Bronchial epithelial cell (primary cell): ENCODE results near the gene MBNL2. TPM values are rescaled to one million over a fixed set of nuclear protein-coding genes. Genes with fewer than 3 reads are reported as not detected.
A peak's percentile ranks its signal among the peaks of the same experiment; 100 is the strongest.

Experiments
- DNase-seq: peaks from one replicate; pipeline ENCODE4 v3.0.0-alpha.2; 2010; ENCODE audit warnings: low read depth
- FAIRE-seq: peaks from 2 replicates; lab custom pipeline; 2011; peaks lifted over from hg19 to GRCh38; lab: Jason Lieb, UNC
- H3K27me3 ChIP-seq: 2 replicates; pipeline ENCODE4 v1.5.1; 2011; ENCODE audit warnings: low read length; ENCODE audit not compliant: control insufficient read depth, insufficient read depth
- H3K36me3 ChIP-seq: 2 replicates; pipeline ENCODE4 v1.5.1; 2011; ENCODE audit warnings: low read length; ENCODE audit not compliant: control insufficient read depth, insufficient read depth
- H3K4me3 ChIP-seq: 2 replicates; pipeline ENCODE4 v1.5.1; 2011; ENCODE audit warnings: mild to moderate bottlenecking, low read depth, low read length, control low read depth
- total RNA-seq: library from RNA; depleted of rRNA; stranded (reverse); fragments of >200 nt; gene quantifications from 2 replicates; pipeline ENCODE4 v1.2.1, GENCODE V29; 2014
- TF ChIP-seq, protein P1 (sequence below): IDR thresholded peaks from 2 replicates; pipeline ENCODE4 v1.5.1; 2011; ENCODE audit warnings: mild to moderate bottlenecking, moderate library complexity, low read length, control low read depth, inconsistent platforms; ENCODE audit not compliant: insufficient read depth, severe bottlenecking

MBNL2 gene
- total RNA-seq, 1 donor from 2014 or later: 12.4 TPM

DNA sequence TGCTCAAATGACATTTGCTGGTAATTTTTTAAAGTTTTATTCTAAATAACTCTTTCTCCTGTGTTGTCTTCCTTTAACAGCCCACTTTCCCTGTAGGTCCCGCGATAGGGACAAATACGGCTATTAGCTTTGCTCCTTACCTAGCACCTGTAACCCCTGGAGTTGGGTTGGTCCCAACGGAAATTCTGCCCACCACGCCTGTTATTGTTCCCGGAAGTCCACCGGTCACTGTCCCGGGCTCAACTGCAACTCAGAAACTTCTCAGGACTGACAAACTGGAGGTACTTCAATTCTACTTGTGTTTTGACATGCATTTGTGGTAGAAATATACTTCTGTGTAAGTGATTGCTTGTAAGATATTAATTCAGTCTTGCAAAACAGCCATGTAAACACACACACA, 120.8 kb downstream of the MBNL2 start:
- no peak for DNase-seq

DNA sequence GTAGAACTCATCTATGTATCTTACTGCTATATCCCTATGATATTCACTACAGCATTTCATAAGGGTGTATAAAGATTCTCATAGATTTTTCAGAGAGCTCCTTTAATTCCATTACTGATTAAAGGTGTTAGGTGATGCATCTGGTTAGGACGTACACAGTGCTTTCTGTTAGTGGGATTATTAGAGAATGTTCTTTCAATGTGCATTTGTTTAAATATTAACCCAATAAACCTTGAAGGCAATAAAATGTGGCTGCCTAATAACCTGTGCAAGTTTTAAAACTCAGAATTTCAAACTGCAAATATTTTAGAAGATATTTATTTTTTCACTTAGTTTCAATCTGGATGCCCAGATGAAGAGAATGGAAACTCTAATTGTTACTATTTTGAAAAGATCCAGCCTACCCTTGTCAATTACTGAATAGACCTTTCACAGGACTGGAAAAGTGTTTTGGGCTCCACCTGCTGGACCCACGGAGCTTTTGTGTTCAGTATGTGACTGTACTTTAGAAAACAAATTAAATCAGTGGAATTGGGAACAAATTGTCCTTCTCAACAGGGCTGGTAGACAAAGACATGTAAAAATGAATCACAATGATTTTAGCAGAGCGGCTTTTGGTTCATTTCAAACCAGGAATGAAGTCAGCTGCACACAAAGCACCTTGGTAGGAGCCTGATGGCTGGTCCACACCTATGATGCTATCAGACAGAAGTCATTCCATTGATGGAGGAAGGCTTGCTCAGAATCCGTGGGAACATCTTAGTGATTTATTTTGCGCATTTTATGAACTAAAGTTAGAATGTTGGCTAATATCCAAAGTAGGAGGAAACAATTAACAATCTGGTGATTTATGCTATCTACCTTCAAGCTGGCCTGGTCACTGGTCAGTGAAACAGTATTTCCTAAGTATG, 122.4 kb downstream of the MBNL2 start:
- DNase-seq: peak; percentile 58

More for the DNA sequence above, 120.8 kb downstream of the MBNL2 start:
- no peak overlapping the region for H3K4me3 ChIP-seq
- H3K27me3 ChIP-seq: no peaks in the 10 kb centered on the region
- H3K36me3 ChIP-seq: peaks cover 7% of the 10 kb centered on the region
- FAIRE-seq: no peak
- TF ChIP-seq, protein P1, sequence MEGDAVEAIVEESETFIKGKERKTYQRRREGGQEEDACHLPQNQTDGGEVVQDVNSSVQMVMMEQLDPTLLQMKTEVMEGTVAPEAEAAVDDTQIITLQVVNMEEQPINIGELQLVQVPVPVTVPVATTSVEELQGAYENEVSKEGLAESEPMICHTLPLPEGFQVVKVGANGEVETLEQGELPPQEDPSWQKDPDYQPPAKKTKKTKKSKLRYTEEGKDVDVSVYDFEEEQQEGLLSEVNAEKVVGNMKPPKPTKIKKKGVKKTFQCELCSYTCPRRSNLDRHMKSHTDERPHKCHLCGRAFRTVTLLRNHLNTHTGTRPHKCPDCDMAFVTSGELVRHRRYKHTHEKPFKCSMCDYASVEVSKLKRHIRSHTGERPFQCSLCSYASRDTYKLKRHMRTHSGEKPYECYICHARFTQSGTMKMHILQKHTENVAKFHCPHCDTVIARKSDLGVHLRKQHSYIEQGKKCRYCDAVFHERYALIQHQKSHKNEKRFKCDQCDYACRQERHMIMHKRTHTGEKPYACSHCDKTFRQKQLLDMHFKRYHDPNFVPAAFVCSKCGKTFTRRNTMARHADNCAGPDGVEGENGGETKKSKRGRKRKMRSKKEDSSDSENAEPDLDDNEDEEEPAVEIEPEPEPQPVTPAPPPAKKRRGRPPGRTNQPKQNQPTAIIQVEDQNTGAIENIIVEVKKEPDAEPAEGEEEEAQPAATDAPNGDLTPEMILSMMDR: no peak

DNA sequence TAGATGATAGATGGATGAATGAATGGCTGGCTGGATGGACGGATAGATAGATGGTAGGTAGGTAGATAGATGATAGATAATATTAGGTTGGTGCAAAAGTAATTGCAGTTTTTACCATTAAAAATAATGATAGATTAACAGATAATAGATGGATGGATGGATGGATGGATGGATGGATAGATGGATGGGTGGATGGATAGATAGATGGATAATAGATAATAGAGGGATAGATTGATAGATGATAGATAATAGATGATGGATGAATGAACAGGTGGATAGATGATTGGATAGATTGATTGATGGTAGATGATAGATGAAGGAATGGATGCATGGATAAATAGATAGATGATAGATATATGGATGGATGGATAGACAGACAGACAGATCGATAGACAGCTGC, 124.0 kb downstream of the MBNL2 start:
- Histone ChIP-seq H3K36me3 (peaks cover 8% of the 10 kb centered on the region), H3K27me3 (no peaks in the 10 kb centered on the region), H3K4me3 (no peak overlapping the region)
- TF ChIP-seq, protein P1: no peak
- no peak for FAIRE-seq
- DNase-seq: no peak

More for the DNA sequence above, 122.4 kb downstream of the MBNL2 start:
- no peaks in the 10 kb centered on the region for H3K27me3 ChIP-seq
- TF ChIP-seq, protein P1: peak; percentile 49
- no peak for FAIRE-seq
- no peak overlapping the region for H3K4me3 ChIP-seq
- H3K36me3 ChIP-seq: peaks cover 6% of the 10 kb centered on the region

DNA sequence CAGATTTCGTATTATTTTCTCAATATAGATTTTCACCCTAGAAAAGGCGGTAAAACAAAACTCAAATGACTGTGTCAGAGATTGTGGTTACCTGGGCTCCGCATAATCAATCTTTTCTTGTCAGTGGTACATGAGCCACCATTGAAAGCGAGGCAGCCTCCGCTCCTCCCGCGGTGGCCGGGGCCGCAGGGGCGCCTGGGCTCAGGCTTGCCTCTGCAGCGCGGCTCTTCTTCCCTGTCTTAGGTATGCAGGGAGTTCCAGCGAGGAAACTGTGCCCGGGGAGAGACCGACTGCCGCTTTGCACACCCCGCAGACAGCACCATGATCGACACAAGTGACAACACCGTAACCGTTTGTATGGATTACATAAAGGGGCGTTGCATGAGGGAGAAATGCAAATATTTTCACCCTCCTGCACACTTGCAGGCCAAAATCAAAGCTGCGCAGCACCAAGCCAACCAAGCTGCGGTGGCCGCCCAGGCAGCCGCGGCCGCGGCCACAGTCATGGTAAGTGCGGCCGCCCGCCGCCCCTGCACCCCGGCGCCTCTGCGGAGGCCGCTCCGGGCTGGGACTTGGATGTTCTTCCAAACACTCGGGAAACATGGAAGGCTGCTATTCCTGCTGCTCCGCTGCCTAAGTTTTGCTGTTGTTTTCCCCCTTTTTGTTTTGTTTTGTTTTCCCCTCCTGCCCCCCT, 124.6 kb downstream of the MBNL2 start:
- Histone ChIP-seq H3K4me3 (no peak overlapping the region), H3K36me3 (peaks cover 8% of the 10 kb centered on the region), H3K27me3 (no peaks in the 10 kb centered on the region)
- TF ChIP-seq, protein P1: no peak
- DNase-seq: no peak
- FAIRE-seq: no peak

DNA sequence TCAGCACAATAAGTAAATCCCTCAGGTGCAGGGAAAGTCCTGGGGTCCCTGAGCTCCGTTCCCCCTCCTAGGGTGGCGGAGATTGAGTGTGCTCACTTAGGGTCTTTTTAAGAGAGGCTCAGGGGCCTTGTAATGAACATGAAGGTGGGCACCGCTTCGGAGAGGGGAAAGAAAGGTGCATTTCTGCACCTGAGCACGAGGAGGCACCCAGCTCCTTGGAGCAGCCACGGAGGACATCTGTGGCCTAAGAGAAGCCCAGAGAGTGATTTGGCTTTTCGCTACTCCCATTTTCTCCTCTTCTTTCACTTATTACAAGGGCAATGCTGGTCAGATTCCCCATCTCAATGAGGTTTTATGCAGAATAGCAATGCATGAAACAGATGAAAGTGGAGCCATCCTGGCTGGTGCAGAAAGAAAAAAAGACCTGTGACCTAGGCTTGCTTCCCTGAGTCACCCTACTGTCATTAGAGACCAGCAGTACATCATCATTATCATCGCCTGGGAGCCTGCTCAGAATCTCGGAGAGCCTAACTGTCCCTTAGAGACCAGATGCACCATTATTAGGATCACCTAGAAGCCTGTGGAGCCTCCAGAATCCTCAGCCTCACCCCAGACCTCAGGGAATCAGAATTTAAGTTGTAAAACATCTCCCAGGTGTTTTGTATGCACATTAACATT, 125.3 kb downstream of the MBNL2 start:
- no peak for FAIRE-seq
- no peak for DNase-seq
- peaks cover 8% of the 10 kb centered on the region for H3K36me3 ChIP-seq
- no peak overlapping the region for H3K4me3 ChIP-seq
- TF ChIP-seq, protein P1: no peak
- no peaks in the 10 kb centered on the region for H3K27me3 ChIP-seq
